ENCODE data around the gene NOX5.
"Not testable (repeated sequence)": the region's sequence is repeated elsewhere in the genome, so short reads cannot be mapped to it uniquely, and the experiment has no call there.

NOX5 gene

GRCh38 chr15:69014454-69014853 lies at the start of gene NOX5:
Gene NOX5, plus strand, starts transcription at chr15:69014695. Its CDS starts 41 bp downstream, at chr15:69014736.
- DNase-seq = no peak

- DNase-seq = no peak
Observed at GRCh38 chr15:68966996-68967395, 47.5 kb upstream of the NOX5 start.

- no peak for DNase-seq
Observed at GRCh38 chr15:68967948-68968347, 46.5 kb upstream of the NOX5 start.

GRCh38 chr15:68969298-68969697 lies 45.2 kb upstream of the NOX5 start:
- DNase-seq = no peak

GRCh38 chr15:68972201-68973065 lies 42.1 kb upstream of the NOX5 start:
- DNase-seq = no peak

- DNase-seq = not testable (repeated sequence)
Observed at GRCh38 chr15:68975651-68976160, 38.8 kb upstream of the NOX5 start.

- not testable (repeated sequence) for DNase-seq
Observed at GRCh38 chr15:68977426-68977825, 37.1 kb upstream of the NOX5 start.

- no peak for DNase-seq
Observed at GRCh38 chr15:68979006-68979405, 35.5 kb upstream of the NOX5 start.

GRCh38 chr15:68979816-68980215 lies 34.7 kb upstream of the NOX5 start:
- no peak for DNase-seq

- no peak for DNase-seq
Observed at GRCh38 chr15:68980786-68981185, 33.7 kb upstream of the NOX5 start.

GRCh38 chr15:68981941-68982340 lies 32.6 kb upstream of the NOX5 start:
- no peak for DNase-seq

- DNase-seq = no peak
Observed at GRCh38 chr15:68982976-68983563, 31.4 kb upstream of the NOX5 start.

- DNase-seq = no peak
Observed at GRCh38 chr15:68983961-68984481, 30.5 kb upstream of the NOX5 start.

GRCh38 chr15:68984586-68984985 lies 29.9 kb upstream of the NOX5 start:
- DNase-seq = no peak

GRCh38 chr15:68985361-68985891 lies 29.1 kb upstream of the NOX5 start:
- no peak for DNase-seq

GRCh38 chr15:68986322-68986721 lies 28.2 kb upstream of the NOX5 start:
- DNase-seq = no peak

- no peak for DNase-seq
Observed at GRCh38 chr15:68987120-68987519, 27.4 kb upstream of the NOX5 start.

GRCh38 chr15:68987676-68988075 lies 26.8 kb upstream of the NOX5 start:
- no peak for DNase-seq

GRCh38 chr15:68989541-68990230 lies 24.8 kb upstream of the NOX5 start:
- DNase-seq = no peak

GRCh38 chr15:68990231-68990991 lies 24.1 kb upstream of the NOX5 start:
- no peak for DNase-seq

GRCh38 chr15:68990992-68991500 lies 23.4 kb upstream of the NOX5 start:
- no peak for DNase-seq

- no peak for DNase-seq
Observed at GRCh38 chr15:68991723-68992122, 22.8 kb upstream of the NOX5 start.

Measured in COR-L47 (cell line).